Uterine smooth muscle cell (primary cell): ENCODE results near the gene ZNF442. TPM values are rescaled to one million over a fixed set of nuclear protein-coding genes. Genes with fewer than 3 reads are reported as not detected.

ENCODE experiments used
- total RNA-seq: library from RNA; depleted of rRNA; stranded (reverse); fragments of >200 nt; gene quantifications from 2 replicates; pipeline ENCODE4 v1.2.3, GENCODE V29; 2014

The ZNF442 gene
- total RNA-seq, result 4.6 and 8.6 TPM in 2 replicates

DNA sequence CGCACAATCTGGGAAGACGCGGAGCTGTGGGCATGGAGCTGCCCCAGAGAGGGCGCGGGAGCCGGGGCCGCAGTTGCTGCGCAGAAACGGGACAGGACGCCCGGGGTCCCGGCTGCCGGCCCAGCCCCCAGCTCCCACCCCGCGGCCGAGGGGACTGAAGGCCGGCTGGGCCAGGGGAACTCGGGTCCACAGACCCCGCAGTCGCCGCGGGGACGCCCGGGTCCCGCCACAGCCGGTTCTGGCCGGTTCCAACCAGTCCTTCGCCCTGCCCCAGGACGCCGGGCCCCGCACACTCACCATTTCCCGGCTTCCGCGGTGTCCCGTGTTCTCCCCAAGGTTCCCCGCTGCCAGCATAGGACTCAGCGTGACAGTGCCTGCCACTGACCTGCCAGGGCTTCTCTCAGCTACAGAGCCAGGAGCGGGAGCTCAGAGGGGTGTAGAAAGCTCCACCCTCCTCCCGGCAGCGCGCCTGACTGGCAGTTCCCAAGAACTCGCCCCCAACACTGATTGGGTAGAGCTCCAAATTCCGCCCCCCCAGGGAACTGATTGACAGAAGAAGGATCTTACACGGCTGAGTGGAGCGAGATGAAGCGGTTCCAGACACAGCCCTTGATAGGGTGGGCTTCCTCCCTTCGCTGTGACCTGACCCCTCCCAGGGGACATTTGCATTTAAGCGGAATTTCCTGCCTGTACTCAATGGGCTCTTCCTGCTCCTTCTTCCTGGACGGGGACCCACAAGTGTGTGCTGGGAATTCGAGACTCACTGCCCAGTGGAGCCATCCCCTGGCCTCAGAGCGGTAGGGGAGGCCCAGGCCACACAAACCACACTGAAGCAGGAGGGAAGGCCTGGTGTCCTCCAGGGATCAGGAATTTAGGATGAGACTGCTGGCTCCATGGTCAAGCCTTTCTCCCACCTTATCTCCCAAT is at the start of gene ZNF442:
Gene ZNF442 (minus strand): TSS at position 448 of the 927 bp plus-strand sequence. CDS start 2,052 bp downstream, outside the sequence.

DNA sequence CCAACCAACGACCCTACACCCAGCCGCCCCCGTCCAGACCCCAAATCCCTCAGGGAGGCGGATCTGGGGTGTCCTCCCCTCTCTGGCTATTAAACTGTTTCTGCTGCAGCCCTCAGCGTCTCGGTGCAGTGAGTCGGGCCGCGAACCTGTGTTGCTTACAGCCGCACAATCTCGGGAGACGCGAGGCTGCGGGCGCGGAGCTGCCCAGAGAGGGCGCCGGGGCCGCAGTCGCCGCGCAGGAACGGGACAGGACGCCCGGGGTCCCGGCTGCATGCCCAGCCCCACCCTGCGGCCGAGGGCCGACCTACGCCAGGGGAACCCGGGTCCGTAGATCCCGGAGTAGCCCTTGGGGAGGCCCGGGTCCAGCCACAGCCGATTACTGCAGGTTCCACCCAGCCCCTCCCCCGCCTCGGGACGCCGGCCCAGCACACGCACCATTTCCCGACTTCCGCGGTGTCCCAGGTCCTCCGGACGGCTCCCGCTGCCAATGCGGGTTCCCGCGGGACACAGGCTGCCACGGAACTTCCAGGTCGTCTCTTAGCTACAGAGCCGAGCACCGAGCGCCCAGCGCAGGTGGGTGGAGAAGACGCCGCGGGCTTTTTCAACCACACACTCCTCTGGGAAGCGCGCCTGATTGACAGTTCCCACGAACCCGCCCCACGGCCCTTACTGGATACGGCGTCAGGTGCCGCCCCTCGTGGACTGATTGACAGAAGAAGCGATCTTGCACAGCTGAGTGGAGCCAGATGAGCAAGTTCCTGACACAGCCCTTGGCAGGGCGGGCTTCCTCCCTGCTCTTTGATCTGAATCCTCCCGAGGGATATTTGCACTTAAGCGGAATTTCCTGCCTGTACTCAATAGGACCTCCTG is 35.4 kb upstream of the ZNF442 start, which contains the start of gene ZNF799:
Gene ZNF799 (minus strand): TSS at position 639 of the 870 bp plus-strand sequence. CDS start 201 bp downstream, at position 438.

DNA sequence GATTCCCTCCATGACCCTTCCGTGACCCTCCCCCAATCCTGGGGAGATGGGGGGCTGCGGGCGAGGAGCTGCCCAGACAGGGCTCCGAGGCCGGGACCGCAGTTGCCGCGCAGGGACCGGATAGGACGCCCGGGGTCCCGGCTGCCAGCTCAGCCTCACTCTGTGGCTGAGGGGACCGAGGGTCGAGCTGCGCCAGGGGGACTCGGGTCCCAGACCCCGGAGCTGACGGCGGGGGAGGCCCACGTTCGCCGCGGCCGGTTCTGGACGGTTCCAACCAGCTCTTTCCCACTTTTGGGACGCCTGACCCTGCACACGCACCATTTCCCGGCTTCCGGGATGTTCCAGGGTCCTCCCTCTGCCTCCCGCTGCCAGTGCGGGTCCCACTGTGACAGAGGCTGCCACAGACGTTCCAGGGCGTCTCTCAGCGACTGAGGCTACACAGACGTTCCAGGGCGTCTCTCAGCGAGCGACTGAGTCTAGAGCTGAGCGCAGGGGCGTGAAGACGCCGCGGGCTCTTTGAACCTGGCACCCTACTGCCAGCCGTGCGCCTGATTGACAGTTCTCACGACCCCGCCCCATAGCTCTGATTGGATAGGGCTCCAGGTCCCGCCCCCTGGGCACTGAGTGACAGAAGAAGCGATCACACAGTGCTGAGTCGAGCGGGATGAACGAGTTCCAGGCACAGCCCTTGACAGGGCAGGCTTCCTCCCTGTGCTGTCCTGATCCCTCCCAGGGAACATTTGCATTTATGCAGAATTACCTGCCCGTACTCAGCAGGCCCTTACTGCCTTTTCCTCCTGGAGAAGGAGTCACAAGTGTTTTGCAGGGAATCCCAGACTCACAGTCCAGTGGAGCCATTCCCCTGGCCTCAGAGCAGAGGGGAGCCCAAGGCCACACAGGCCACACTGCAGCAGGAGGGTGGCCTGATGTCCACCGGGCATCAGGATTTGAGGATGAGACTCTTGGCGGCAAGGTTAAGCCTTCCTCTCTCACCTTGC is 32.0 kb downstream of the ZNF442 start, which contains the start of gene ZNF563:
Gene ZNF563 (minus strand): TSS at position 472 of the 998 bp plus-strand sequence. CDS start 151 bp downstream, at position 321.

Other genes with a start within 250 kb of the ZNF442 start
- gene ZNF20, start 225.3 kb downstream of the ZNF442 start, total RNA-seq, result 5.2 and 7.4 TPM in 2 replicates
- gene ZNF625, start 208.9 kb downstream of the ZNF442 start, total RNA-seq, result 11.2 and 14.5 TPM in 2 replicates
- 6.2 and 7.0 TPM in 2 replicates for gene ZNF136, start 202.6 kb downstream of the ZNF442 start, total RNA-seq
- 9.8 and 11.7 TPM in 2 replicates for gene ZNF44, start 70.8 kb downstream of the ZNF442 start, total RNA-seq
- gene ZNF563, start 32.0 kb downstream of the ZNF442 start, total RNA-seq, result 3.0 and 3.8 TPM in 2 replicates
- 2.4 and 3.4 TPM in 2 replicates for gene ZNF799, start 35.6 kb upstream of the ZNF442 start, total RNA-seq
- 2.4 and 3.7 TPM in 2 replicates for gene ZNF443, start 75.3 kb upstream of the ZNF442 start, total RNA-seq
- gene ZNF709, start 119.1 kb upstream of the ZNF442 start, total RNA-seq, result 2.7 and 4.7 TPM in 2 replicates
- 8.9 and 9.9 TPM in 2 replicates for gene ZNF564, start 185.8 kb upstream of the ZNF442 start, total RNA-seq
- 10.9 and 11.0 TPM in 2 replicates for gene ZNF490, start 245.1 kb upstream of the ZNF442 start, total RNA-seq
- 17.2 and 17.5 TPM in 2 replicates for gene ZNF791, start 245.2 kb upstream of the ZNF442 start, total RNA-seq